Type B pancreatic cell (in vitro differentiated cells): ENCODE measurements around the gene GABRA4. TPM values are rescaled to one million over a fixed set of nuclear protein-coding genes. Genes with fewer than 3 reads are reported as not detected.

Experiments used
- DNase-seq: peaks from one replicate; pipeline ENCODE4 v3.0.0; 2021; ENCODE audit warnings: mixed read lengths; ENCODE audit not compliant: unreplicated experiment; ENCODE audit errors: extremely low spot score
- H3K27ac Mint-ChIP-seq: 2 replicates; pipeline ENCODE4 v1.8.0; 2021; ENCODE audit warnings: mild to moderate bottlenecking, mixed read lengths
- H3K27me3 Mint-ChIP-seq: 2 replicates; pipeline ENCODE4 v1.8.0; 2021; ENCODE audit warnings: mixed read lengths
- H3K36me3 Mint-ChIP-seq: 2 replicates; pipeline ENCODE4 v1.8.0; 2021; ENCODE audit warnings: mixed read lengths
- H3K4me1 Mint-ChIP-seq: one replicate; pipeline ENCODE4 v1.8.0; 2021; ENCODE audit warnings: mixed read lengths; ENCODE audit not compliant: unreplicated experiment
- H3K4me3 Mint-ChIP-seq: 2 replicates; pipeline ENCODE4 v1.8.0; 2021; ENCODE audit warnings: mild to moderate bottlenecking, mixed read lengths
- H3K9me3 Mint-ChIP-seq: 2 replicates; pipeline ENCODE4 v1.8.0; 2021; ENCODE audit warnings: mixed read lengths
- total RNA-seq: library from RNA; stranded (reverse); gene quantifications from 2 replicates; pipeline ENCODE4 v1.2.1, GENCODE V29; 2021; ENCODE audit warnings: low replicate concordance
- TF ChIP-seq, protein P1 (sequence below): fragments of 200-600 bp; sonication (generic); conservative IDR thresholded peaks from 2 replicates; pipeline ENCODE4 v1.5.0; 2021; ENCODE audit warnings: antibody characterized with exemption, mild to moderate bottlenecking

The GABRA4 gene
- total RNA-seq, 1 donor from 2014 or later = 1.5 TPM

GRCh38 chr4:46979726-46980125 lies 13.7 kb downstream of the GABRA4 start:
- Mint-ChIP-seq H3K27me3 (no peaks in the 10 kb centered on the region), H3K4me1 (no peaks in the 10 kb centered on the region), H3K4me3 (no peak overlapping the region), H3K27ac (no peak overlapping the region), H3K36me3 (no peaks in the 10 kb centered on the region), H3K9me3 (no peaks in the 10 kb centered on the region)
- TF ChIP-seq, protein P1, sequence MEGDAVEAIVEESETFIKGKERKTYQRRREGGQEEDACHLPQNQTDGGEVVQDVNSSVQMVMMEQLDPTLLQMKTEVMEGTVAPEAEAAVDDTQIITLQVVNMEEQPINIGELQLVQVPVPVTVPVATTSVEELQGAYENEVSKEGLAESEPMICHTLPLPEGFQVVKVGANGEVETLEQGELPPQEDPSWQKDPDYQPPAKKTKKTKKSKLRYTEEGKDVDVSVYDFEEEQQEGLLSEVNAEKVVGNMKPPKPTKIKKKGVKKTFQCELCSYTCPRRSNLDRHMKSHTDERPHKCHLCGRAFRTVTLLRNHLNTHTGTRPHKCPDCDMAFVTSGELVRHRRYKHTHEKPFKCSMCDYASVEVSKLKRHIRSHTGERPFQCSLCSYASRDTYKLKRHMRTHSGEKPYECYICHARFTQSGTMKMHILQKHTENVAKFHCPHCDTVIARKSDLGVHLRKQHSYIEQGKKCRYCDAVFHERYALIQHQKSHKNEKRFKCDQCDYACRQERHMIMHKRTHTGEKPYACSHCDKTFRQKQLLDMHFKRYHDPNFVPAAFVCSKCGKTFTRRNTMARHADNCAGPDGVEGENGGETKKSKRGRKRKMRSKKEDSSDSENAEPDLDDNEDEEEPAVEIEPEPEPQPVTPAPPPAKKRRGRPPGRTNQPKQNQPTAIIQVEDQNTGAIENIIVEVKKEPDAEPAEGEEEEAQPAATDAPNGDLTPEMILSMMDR = no peak
- no peak for DNase-seq

- no peak for DNase-seq
- Mint-ChIP-seq H3K27ac (no peak overlapping the region), H3K4me3 (no peak overlapping the region), H3K36me3 (no peaks in the 10 kb centered on the region), H3K9me3 (no peaks in the 10 kb centered on the region), H3K4me1 (no peaks in the 10 kb centered on the region), H3K27me3 (no peaks in the 10 kb centered on the region)
- TF ChIP-seq, protein P1 = no peak
These were observed 14.1 kb downstream of the GABRA4 start for GRCh38 chr4:46979283-46979682.

GRCh38 chr4:46977245-46977644 lies 16.1 kb downstream of the GABRA4 start:
- Mint-ChIP-seq H3K9me3 (no peaks in the 10 kb centered on the region), H3K27me3 (no peaks in the 10 kb centered on the region), H3K36me3 (no peaks in the 10 kb centered on the region), H3K4me1 (no peaks in the 10 kb centered on the region), H3K27ac (no peak overlapping the region), H3K4me3 (no peak overlapping the region)
- DNase-seq = no peak
- TF ChIP-seq, protein P1 = no peak

DNA sequence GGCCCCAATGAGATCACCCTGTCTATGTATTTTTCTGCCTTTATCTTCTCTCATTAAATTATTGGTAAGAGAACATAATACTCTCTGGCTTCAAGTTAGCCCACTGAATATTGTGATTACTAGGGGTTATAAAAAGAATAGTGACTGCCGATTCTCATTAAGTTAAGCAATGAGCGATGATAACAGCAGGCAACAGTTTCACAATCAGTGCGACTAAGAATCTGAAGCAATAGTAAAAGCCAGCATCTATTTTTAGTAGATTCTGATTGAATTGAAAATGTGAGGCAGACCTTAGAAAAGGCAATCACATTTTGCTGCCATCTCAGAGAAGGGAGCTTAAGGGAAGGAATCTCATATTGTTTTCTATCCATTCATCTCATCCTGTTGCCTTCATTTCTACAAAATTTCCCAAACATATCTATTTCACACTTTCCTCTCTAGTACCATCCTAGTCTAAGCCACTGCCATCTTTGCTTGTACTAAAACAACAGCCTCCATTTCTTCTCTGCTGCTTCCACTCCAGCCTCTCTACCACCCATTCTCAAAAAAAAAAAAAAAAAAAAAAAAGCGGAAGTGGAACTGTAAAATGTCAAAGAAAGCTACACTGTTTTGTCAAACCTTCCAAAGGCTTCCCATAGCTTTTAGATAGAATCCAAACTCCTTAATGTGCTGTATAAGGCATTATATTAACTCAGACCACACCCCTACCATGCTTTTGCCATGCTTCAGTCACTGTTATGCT lies 17.4 kb downstream of the GABRA4 start:
- H3K4me1 Mint-ChIP-seq = no peaks in the 10 kb centered on the region
- TF ChIP-seq, protein P1 = no peak
- no peaks in the 10 kb centered on the region for H3K9me3 Mint-ChIP-seq
- H3K36me3 Mint-ChIP-seq = no peaks in the 10 kb centered on the region
- no peaks in the 10 kb centered on the region for H3K27me3 Mint-ChIP-seq
- no peak overlapping the region for H3K27ac Mint-ChIP-seq
- no peak for DNase-seq
- H3K4me3 Mint-ChIP-seq = no peak overlapping the region

DNA sequence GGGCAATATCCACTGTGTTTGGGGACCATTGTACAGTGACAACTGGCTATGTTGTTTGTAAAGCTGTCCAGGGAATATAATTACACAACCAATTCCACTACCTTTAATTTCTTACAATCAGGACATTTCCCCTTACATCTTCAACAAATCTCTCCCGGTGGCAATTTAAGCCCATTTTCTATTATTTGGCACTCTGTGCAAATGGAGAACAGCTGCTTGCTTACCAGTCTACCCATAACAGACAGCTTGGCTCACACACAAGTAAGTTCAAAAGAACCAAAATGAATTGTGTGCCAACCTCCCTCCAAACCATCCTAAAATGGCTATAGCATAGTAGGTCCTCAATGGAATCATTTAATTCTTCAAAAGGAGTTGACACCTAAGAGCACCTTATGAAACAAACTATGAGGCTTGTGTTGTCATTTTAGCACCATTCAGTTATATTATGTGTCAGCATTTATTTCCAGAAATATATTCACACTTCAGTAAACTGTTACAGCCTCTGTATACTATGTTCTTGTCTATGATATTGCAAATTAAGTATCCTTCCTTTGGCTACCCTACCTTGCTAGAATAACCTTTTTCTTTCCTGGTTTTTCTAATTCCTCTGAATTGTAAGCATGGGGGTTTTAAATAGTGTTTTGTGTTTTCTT lies 18.4 kb downstream of the GABRA4 start:
- H3K36me3 Mint-ChIP-seq = no peaks in the 10 kb centered on the region
- no peaks in the 10 kb centered on the region for H3K4me1 Mint-ChIP-seq
- TF ChIP-seq, protein P1 = no peak
- no peaks in the 10 kb centered on the region for H3K27me3 Mint-ChIP-seq
- no peak overlapping the region for H3K4me3 Mint-ChIP-seq
- no peaks in the 10 kb centered on the region for H3K9me3 Mint-ChIP-seq
- no peak for DNase-seq
- H3K27ac Mint-ChIP-seq = no peak overlapping the region
